H1 (cell line): ENCODE data around the gene MEIS2. TPM values are rescaled to one million over a fixed set of nuclear protein-coding genes. Genes with fewer than 3 reads are reported as not detected.

Source experiments
- CBX8 ChIP-seq: fragments of 300-800, 300-1000 bp; sonication (generic); IDR thresholded peaks from 2 replicates; pipeline ENCODE4 v1.7.1; 2016; ENCODE audit warnings: low read depth, low read length, borderline replicate concordance
- CHD7 ChIP-seq: fragments of 300-600 bp; sonication (generic); IDR thresholded peaks from 2 replicates; pipeline ENCODE4 v1.7.1; 2012; ENCODE audit warnings: low read length, moderate library complexity, mild to moderate bottlenecking, inconsistent platforms; ENCODE audit not compliant: insufficient replicate concordance
- CREB1 ChIP-seq: IDR thresholded peaks from 2 replicates; pipeline ENCODE4 v1.6.1; 2012; ENCODE audit warnings: inconsistent platforms
- EZH2 ChIP-seq: fragments of 200-600 bp; sonication (generic); IDR thresholded peaks from 2 replicates; pipeline ENCODE4 v1.7.1; 2012; ENCODE audit warnings: low read depth, mild to moderate bottlenecking, moderate library complexity, low read length, inconsistent platforms; ENCODE audit not compliant: severe bottlenecking
- HDAC6 ChIP-seq: IDR thresholded peaks from one replicate; pipeline ENCODE4 v1.7.1; 2012; ENCODE audit warnings: low read depth, mild to moderate bottlenecking, inconsistent platforms, low read length, moderate library complexity
- NRF1 ChIP-seq: IDR thresholded peaks from 2 replicates; pipeline ENCODE4 v1.6.1; 2011; ENCODE audit warnings: mild to moderate bottlenecking, low read depth, low read length, improper control_type of control experiment
- SAP30 ChIP-seq: fragments of 300-600 bp; sonication (generic); IDR thresholded peaks from 2 replicates; pipeline ENCODE4 v1.7.1; 2012; ENCODE audit warnings: low read length, moderate library complexity, mild to moderate bottlenecking, inconsistent platforms; ENCODE audit not compliant: insufficient read depth, insufficient replicate concordance
- SIRT6 ChIP-seq: IDR thresholded peaks from one replicate; pipeline ENCODE4 v1.7.1; 2012; ENCODE audit warnings: low read length, inconsistent platforms
- SP1 ChIP-seq: IDR thresholded peaks from 2 replicates; pipeline ENCODE4 v1.6.1; 2011; ENCODE audit warnings: low read depth, low read length
- ZNF274 ChIP-seq: IDR thresholded peaks from 2 replicates; pipeline ENCODE4 v1.7.0; 2012; ENCODE audit warnings: low read length, borderline replicate concordance; ENCODE audit errors: extremely low read depth
- polyA plus RNA-seq, 7 experiments: library from polyadenylated mRNA; depleted of rRNA in 3 of 7; stranded (reverse) in 5 of 7; unstranded in 2 of 7; fragments of >200 nt in 5 of 7; fragments of 200-250 nt in 2 of 7; gene quantifications; 1 replicate in 5 of 7; 2 replicates in 1 of 7; 4 replicates in 1 of 7; pipeline versions ENCODE4 v1.2.1 to v1.2.3, GENCODE V29; 2011 to 2013; ENCODE audit warnings: missing spikeins in 2 of 7, mixed read lengths in 2 of 7
- total RNA-seq: library from RNA; stranded (reverse); fragmentation: NEBNext Ultra II Directional; extraction: Animal tissue kit (Norgen Biotek cat#: 25700); gene quantifications from 2 replicates; pipeline ENCODE4 v1.2.1, GENCODE V29; 2021

MEIS2 gene
- total and polyA plus RNA-seq, 2 of the 8 experiments (the other 6 are each of a cell fraction or from before 2014, with no cell fraction given): 0.22 to 1.2 TPM

DNA sequence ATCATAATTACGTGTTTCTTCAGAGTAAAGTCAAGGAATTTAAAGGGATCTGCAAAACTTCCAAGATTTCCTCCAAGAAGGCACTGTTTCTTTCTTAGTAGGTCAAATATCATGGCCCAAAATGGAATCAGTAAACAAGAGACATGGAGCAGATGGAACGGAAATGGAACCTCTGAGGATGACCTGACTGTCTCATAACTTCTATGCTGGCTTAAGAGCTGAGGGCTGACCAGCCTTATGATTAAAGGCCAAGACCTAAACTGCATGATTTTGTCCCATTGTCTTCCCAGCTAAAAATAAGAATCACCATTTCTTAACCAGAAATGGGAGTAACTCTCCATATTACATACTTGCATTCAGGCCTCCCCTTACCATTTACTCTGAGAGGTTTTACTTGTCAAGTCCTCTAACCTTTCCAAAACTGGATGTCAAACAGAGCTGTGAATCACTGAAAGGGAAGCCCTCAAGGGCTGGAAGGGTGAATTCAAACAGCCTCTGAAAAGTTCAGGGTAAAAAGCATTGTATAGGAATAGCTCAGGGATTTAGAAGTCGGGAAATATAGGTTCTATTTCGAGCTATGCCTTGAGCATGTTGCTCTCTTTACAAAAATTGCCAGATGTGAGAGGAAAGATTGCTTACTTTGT is 103.7 kb downstream of the MEIS2 start (continued):
- TF ChIP-seq CHD7 (no peak), NRF1 (no peak), SAP30 (no peak), CBX8 (no peak), CREB1 (no peak), ZNF274 (no peak), SIRT6 (no peak), SP1 (no peak), EZH2 (no peak), HDAC6 (no peak)
